ENCODE results near the gene XRCC2. TPM values are rescaled to one million over a fixed set of nuclear protein-coding genes. Genes with fewer than 3 reads are reported as not detected.

The XRCC2 gene
- total RNA-seq, 1 donor from 2014 or later: 1.7 TPM

GRCh38 chr7:152596824-152597223 is 79.1 kb downstream of the XRCC2 start:
- no peak for TF ChIP-seq POLR2AphosphoS5 (IDR thresholded peaks at IDR 0.05; ENCODE audit: insufficient read depth in 1 of 2, low read depth in 1 of 2)
- TF ChIP-seq, protein P1, sequence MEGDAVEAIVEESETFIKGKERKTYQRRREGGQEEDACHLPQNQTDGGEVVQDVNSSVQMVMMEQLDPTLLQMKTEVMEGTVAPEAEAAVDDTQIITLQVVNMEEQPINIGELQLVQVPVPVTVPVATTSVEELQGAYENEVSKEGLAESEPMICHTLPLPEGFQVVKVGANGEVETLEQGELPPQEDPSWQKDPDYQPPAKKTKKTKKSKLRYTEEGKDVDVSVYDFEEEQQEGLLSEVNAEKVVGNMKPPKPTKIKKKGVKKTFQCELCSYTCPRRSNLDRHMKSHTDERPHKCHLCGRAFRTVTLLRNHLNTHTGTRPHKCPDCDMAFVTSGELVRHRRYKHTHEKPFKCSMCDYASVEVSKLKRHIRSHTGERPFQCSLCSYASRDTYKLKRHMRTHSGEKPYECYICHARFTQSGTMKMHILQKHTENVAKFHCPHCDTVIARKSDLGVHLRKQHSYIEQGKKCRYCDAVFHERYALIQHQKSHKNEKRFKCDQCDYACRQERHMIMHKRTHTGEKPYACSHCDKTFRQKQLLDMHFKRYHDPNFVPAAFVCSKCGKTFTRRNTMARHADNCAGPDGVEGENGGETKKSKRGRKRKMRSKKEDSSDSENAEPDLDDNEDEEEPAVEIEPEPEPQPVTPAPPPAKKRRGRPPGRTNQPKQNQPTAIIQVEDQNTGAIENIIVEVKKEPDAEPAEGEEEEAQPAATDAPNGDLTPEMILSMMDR (IDR thresholded peaks at IDR 0.05): no peak
- no peak for TF ChIP-seq POLR2A (IDR thresholded peaks at IDR 0.05)
- Histone ChIP-seq H3K36me3 (no peaks in the 10 kb centered on the region), H3K9me3 (no peaks in the 10 kb centered on the region), H3K4me3 (no peak overlapping the region), H3K27me3 (no peaks in the 10 kb centered on the region), H3K4me1 (no peaks in the 10 kb centered on the region), H3K27ac (no peak overlapping the region)
- intact Hi-C loops (cut with DNase I): no loop called here
- no peak for DNase-seq (ENCODE audit: extremely low spot score in 2 of 2)

Small RNA genes within 50 kb of the gene (small RNA-seq; reads per million reads assigned to genes)
- not detected for gene RF00568

Other genes with a start within 250 kb of the XRCC2 start
- gene KMT2C, start 240.1 kb downstream of the XRCC2 start, total RNA-seq: 62.6 TPM
- 3.4 TPM for gene ACTR3B, start 83.6 kb upstream of the XRCC2 start, total RNA-seq